K562 (cell line): Measurements from ENCODE around the gene CEP89. TPM values are rescaled to one million over a fixed set of nuclear protein-coding genes. Genes with fewer than 3 reads are reported as not detected.

ENCODE experiments used
- AFF1 ChIP-seq, 2 experiments: fragments of 450-650 bp; IDR thresholded peaks; 2 replicates each; pipeline ENCODE4 v1.6.1; 2018; ENCODE audit warnings: mild to moderate bottlenecking in 2 of 2, low read depth in 1 of 2; ENCODE audit not compliant: partially characterized antibody in 2 of 2
- ARID4B ChIP-seq: sonication (generic); formaldehyde crosslinking; IDR thresholded peaks from 2 replicates; pipeline ENCODE4 v1.8.0; 2022; ENCODE audit warnings: mild to moderate bottlenecking, missing genetic modification reagents
- DACH1 ChIP-seq: fragments of 450-650 bp; IDR thresholded peaks from 2 replicates; pipeline ENCODE4 v1.6.1; 2018; ENCODE audit not compliant: partially characterized antibody
- DEAF1 ChIP-seq: fragments of 450-650 bp; formaldehyde crosslinking; IDR thresholded peaks from 2 replicates; pipeline ENCODE4 v1.4.0; 2020; ENCODE audit warnings: mild to moderate bottlenecking, moderate library complexity
- MCM7 ChIP-seq, 2 experiments: fragments of 450-650 bp; IDR thresholded peaks; 2 replicates each; pipeline ENCODE4 v1.6.1; 2016 to 2018
- U2AF1 ChIP-seq: fragments of 200-400 bp; formaldehyde crosslinking; optimal IDR thresholded peaks from 2 replicates; pipeline ENCODE3; 2017; ENCODE audit warnings: mild to moderate bottlenecking, low read depth, low read length, moderate library complexity
- polyA plus RNA-seq, 8 experiments: library from polyadenylated mRNA; depleted of rRNA in 4 of 8; stranded (reverse) in 5 of 8; unstranded in 3 of 8; fragments of >200 nt; fragmentation: Nextera tagmentation in 2 of 8; fragmentation: Illumina TruSeq in 1 of 8; extraction: Ambion mirVana in 2 of 8; extraction: Trizol in 1 of 8; gene quantifications; 2 replicates each; pipeline versions ENCODE4 v1.2.1 to v1.2.3, GENCODE V29; 2011 to 2014; ENCODE audit warnings: inconsistent platforms in 1 of 8, missing spikeins in 1 of 8
- total RNA-seq, 7 experiments: library from RNA; depleted of rRNA in 6 of 7; stranded (reverse); fragments of >200 nt in 6 of 7; fragmentation: Illumina TruSeq in 2 of 7; extraction: Trizol in 2 of 7; gene quantifications; 2 replicates each; pipeline versions ENCODE4 v1.2.1 to v1.2.3, GENCODE V29; 2011 to 2021; ENCODE audit warnings: low replicate concordance in 1 of 7
- TF ChIP-seq, protein P1 (sequence below): fragments of 200-400 bp; formaldehyde crosslinking; IDR thresholded peaks from 2 replicates; pipeline ENCODE4 v1.6.1; 2017; ENCODE audit warnings: mild to moderate bottlenecking, low read depth, low read length, moderate library complexity
- TF ChIP-seq, protein P2 (sequence below): fragments of 250-450 bp; sonication (Bioruptor Pico); IDR thresholded peaks from 2 replicates; pipeline ENCODE4 v1.8.0; 2022; ENCODE audit warnings: inconsistent platforms
- TF ChIP-seq, protein P3 (sequence below): sonication (generic); formaldehyde crosslinking; IDR thresholded peaks from 2 replicates; pipeline ENCODE4 v1.8.1; 2023; ENCODE audit warnings: mild to moderate bottlenecking, missing genetic modification reagents

The CEP89 gene
- total and polyA plus RNA-seq, 9 of the 15 experiments (the other 6 are each of a cell fraction or from before 2014, with no cell fraction given): 5.5 to 15.0 (median 7.2) TPM

DNA sequence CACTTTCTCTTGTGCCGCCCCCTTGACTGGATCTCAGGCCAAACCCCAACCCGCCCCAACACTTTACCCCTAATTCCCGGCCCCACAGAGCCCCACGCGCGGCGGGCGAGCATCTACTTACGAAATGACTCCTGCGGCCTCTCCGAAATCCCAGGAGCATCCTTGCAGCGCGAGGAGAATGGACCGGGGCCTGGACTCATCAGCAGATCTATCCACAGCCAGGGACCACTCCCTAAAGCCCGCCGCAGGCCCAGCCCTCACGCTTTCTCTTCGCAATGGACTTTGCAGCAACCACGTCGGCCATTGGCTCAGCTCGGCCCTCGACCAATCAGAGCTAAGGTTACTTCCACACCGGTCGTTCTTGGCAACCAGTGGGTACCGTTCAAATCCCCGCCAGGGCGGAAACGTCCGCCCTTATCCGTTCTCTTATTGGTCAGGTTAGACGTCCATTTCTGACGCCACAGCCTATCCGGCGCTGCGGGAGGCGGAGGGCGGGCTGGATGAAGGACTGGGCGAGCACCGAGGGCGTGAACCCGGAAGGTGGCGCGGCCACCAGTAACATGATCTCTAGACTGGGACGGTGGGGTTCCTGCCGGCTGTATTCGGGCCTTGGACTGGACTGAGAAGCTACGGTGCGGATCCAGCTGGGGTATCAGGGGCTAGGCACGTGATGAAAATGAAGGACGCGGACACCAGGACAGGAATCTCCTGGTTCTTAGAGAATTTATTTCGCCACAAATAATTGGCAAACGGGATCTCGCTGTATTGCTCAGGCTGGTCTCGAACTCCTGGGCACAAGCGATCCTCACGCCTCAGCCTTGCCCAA, at the start of gene CEP89, which contains the start of gene FAAP24 (continued):
- peak; percentile 59; the same call in 1 of the 2 replicates for TF ChIP-seq ARID4B
- TF ChIP-seq AFF1 (IDR thresholded peaks at IDR 0.05; ENCODE audit: low read depth in 1 of 2, partially characterized antibody in 2 of 2): peak in 1 of 2 experiments; percentile 57
- TF ChIP-seq, protein P1, sequence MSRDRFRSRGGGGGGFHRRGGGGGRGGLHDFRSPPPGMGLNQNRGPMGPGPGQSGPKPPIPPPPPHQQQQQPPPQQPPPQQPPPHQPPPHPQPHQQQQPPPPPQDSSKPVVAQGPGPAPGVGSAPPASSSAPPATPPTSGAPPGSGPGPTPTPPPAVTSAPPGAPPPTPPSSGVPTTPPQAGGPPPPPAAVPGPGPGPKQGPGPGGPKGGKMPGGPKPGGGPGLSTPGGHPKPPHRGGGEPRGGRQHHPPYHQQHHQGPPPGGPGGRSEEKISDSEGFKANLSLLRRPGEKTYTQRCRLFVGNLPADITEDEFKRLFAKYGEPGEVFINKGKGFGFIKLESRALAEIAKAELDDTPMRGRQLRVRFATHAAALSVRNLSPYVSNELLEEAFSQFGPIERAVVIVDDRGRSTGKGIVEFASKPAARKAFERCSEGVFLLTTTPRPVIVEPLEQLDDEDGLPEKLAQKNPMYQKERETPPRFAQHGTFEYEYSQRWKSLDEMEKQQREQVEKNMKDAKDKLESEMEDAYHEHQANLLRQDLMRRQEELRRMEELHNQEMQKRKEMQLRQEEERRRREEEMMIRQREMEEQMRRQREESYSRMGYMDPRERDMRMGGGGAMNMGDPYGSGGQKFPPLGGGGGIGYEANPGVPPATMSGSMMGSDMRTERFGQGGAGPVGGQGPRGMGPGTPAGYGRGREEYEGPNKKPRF: no peak
- TF ChIP-seq, protein P2, sequence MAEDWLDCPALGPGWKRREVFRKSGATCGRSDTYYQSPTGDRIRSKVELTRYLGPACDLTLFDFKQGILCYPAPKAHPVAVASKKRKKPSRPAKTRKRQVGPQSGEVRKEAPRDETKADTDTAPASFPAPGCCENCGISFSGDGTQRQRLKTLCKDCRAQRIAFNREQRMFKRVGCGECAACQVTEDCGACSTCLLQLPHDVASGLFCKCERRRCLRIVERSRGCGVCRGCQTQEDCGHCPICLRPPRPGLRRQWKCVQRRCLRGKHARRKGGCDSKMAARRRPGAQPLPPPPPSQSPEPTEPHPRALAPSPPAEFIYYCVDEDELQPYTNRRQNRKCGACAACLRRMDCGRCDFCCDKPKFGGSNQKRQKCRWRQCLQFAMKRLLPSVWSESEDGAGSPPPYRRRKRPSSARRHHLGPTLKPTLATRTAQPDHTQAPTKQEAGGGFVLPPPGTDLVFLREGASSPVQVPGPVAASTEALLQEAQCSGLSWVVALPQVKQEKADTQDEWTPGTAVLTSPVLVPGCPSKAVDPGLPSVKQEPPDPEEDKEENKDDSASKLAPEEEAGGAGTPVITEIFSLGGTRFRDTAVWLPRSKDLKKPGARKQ (CRISPR knock-in tag): no peak
- no peak for TF ChIP-seq DACH1
- TF ChIP-seq U2AF1: no peak
- TF ChIP-seq, protein P3, sequence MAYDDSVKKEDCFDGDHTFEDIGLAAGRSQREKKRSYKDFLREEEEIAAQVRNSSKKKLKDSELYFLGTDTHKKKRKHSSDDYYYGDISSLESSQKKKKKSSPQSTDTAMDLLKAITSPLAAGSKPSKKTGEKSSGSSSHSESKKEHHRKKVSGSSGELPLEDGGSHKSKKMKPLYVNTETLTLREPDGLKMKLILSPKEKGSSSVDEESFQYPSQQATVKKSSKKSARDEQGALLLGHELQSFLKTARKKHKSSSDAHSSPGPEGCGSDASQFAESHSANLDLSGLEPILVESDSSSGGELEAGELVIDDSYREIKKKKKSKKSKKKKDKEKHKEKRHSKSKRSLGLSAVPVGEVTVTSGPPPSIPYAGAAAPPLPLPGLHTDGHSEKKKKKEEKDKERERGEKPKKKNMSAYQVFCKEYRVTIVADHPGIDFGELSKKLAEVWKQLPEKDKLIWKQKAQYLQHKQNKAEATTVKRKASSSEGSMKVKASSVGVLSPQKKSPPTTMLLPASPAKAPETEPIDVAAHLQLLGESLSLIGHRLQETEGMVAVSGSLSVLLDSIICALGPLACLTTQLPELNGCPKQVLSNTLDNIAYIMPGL (CRISPR knock-in tag): no peak
- no peak for TF ChIP-seq DEAF1
- TF ChIP-seq MCM7 (IDR thresholded peaks at IDR 0.05): no peak
